ENCODE data around the gene SIRPA. TPM values are rescaled to one million over a fixed set of nuclear protein-coding genes. Genes with fewer than 3 reads are reported as not detected.
"Not testable (repeated sequence)": the region's sequence is repeated elsewhere in the genome, so short reads cannot be mapped to it uniquely, and the experiment has no call there.

SIRPA gene
- total and polyA plus RNA-seq, 8 donors: 7.2 to 25.8 (median 9.0) TPM

DNA sequence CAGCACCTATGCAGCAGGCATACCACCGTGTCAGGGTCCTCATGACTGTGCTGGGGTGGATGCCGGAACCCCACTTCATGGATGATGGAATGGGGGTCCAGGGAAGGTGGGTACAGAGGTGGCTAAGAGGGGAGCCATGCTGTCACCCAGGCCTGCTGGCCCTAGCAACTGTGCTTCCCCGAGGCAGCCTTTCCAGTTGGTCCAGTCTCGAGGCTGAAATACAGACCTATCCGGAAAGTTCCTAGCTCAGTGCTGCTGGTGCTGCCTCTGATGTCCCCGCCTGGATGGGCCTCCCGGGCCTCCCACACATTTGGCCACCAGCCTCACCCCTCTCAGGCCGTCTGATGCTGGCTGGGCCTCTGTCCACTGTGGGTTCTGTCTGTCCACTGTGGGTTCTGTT lies 17.4 kb downstream of the SIRPA start:
- no peaks in the 10 kb centered on the region for H3K36me3 ChIP-seq
- no peaks in the 10 kb centered on the region for H3K27me3 ChIP-seq
- TF ChIP-seq CTCF (IDR thresholded peaks at IDR 0.05): no peak
- H3K4me3 ChIP-seq: no peak overlapping the region
- no peak overlapping the region for H3K27ac ChIP-seq
- intact Hi-C loops (cut with DNase I): no loop called here
- H3K4me1 ChIP-seq: no peaks in the 10 kb centered on the region
- no peak for FAIRE-seq
- no peak for DNase-seq
- 72 to 74% methylated on average over 8 of the region's 8 CpGs for WGBS, 2 donors
- H3K9me3 ChIP-seq: no peaks in the 10 kb centered on the region
- ATAC-seq: no peak

DNA sequence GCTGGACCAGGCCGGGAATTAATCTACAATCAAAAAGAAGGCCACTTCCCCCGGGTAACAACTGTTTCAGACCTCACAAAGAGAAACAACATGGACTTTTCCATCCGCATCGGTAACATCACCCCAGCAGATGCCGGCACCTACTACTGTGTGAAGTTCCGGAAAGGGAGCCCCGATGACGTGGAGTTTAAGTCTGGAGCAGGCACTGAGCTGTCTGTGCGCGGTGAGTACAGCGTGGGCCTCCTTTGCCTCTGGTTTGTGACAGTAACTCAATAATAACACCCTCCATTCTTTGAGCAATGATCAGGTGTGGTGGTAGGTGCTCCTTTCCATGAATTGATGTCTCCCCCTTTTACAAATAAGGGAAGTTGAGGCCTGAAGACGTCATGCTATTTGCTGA lies 20.0 kb downstream of the SIRPA start:
- H3K27me3 ChIP-seq; H3K36me3 ChIP-seq; H3K4me1 ChIP-seq; H3K4me3 ChIP-seq; ATAC-seq; H3K9me3 ChIP-seq; FAIRE-seq; H3K27ac ChIP-seq; DNase-seq; intact Hi-C loops (cut with DNase I): not testable (repeated sequence)
- 53 to 74% methylated on average over 6 to 12 of the region's 12 CpGs for WGBS, 2 donors

- no peak for DNase-seq
- FAIRE-seq: no peak
- no peak for TF ChIP-seq CTCF (IDR thresholded peaks at IDR 0.05)
Observed at GRCh38 chr20:1915725-1916124, 20.5 kb downstream of the SIRPA start.

DNA sequence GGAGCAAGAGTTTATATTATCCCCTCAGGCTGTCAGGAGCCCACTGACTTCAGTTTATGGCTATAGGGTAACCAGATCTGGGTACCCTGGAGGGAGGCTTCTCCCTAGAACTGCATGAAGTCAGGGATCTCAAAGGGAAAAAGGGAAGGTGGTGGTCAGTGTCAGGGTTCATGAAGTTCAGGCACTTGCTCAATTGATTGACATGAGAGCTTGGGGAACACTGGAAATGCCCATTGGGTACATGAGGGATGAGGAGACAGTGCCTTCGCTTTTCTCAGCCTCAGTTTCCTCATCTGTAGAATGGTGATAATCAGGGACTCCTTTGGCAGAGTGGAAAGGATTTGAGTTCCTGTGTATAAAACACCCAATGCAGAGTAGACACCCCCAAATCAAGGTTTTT lies 22.6 kb downstream of the SIRPA start:
- intact Hi-C loops (cut with DNase I): no loop called here
- Histone ChIP-seq H3K4me1 (no peaks in the 10 kb centered on the region), H3K4me3 (no peak overlapping the region), H3K27ac (no peak overlapping the region), H3K36me3 (no peaks in the 10 kb centered on the region), H3K27me3 (no peaks in the 10 kb centered on the region), H3K9me3 (no peaks in the 10 kb centered on the region)
- ATAC-seq (no peak), DNase-seq (no peak), FAIRE-seq (no peak)
- 96 to 100% methylated on average over 1 of the region's 1 CpG for WGBS, 2 donors
- no peak for TF ChIP-seq CTCF (IDR thresholded peaks at IDR 0.05)

More at GRCh38 chr20:1915725-1916124, 20.5 kb downstream of the SIRPA start:
- H3K36me3 ChIP-seq: no peaks in the 10 kb centered on the region
- intact Hi-C loops (cut with DNase I): no loop called here
- no peaks in the 10 kb centered on the region for H3K4me1 ChIP-seq
- H3K27me3 ChIP-seq: no peaks in the 10 kb centered on the region
- ATAC-seq: no peak
- no peak overlapping the region for H3K27ac ChIP-seq
- no peak overlapping the region for H3K4me3 ChIP-seq
- no peaks in the 10 kb centered on the region for H3K9me3 ChIP-seq
- 72 to 83% methylated on average over 3 of the region's 3 CpGs for WGBS, 2 donors

DNA sequence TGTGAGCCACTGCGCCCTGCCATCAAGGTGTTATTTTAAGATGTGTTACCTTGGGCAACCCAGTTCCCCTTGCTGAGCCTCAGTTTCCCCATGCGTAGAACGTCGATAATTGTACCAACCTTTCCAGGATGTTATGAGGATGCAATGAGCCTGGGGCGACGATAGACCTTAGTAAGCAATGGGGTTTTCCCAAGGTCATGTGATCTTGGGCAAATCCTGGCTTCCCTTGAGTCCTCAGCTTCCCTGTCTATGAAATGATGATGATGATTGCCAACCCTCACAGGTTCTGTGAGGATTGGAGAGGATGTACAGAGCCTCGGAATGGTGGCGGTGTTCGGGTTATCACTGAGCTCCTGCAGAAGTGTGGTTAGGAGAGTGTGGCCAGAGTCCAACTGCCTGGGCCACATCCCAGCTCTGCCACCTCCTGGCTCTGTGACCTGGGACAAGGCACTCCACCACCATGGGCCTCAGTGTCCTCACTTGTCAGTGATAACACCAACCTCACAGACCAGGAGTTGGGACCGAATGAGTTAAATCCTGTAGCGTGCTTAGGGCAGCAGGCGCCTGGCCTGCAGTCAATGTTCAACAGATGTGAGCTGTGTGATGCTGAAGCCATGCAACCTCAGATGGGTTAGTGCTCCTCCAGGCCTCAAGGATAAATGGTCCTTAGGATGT lies 23.4 kb downstream of the SIRPA start:
- intact Hi-C loops (cut with DNase I): no loop called here

More for the DNA sequence above, 23.4 kb downstream of the SIRPA start:
- Histone ChIP-seq H3K4me3 (no peak overlapping the region), H3K36me3 (no peaks in the 10 kb centered on the region), H3K27ac (no peak overlapping the region), H3K9me3 (no peaks in the 10 kb centered on the region), H3K27me3 (no peaks in the 10 kb centered on the region), H3K4me1 (no peaks in the 10 kb centered on the region)
- FAIRE-seq: no peak
- 66 to 77% methylated on average over 12 of the region's 12 CpGs for WGBS, 2 donors
- no peak for DNase-seq
- TF ChIP-seq CTCF (IDR thresholded peaks at IDR 0.05): no peak
- peak in 2 of 4 donors; percentile 5 to 14 for ATAC-seq
